KBM-7 (cell line): ENCODE measurements around the gene MAP4K1.
"Not testable (repeated sequence)": the region's sequence is repeated elsewhere in the genome, so short reads cannot be mapped to it uniquely, and the experiment has no call there.

Experiments used
- DNase-seq: peaks from one replicate; pipeline ENCODE4 v3.0.0-alpha.2; 2015
- in situ Hi-C: fragments of 300-500 bp; cut with MboI; formaldehyde crosslinking; loops from 2 replicates; pipeline ENCODE4 v1.14.3; 2020; ENCODE audit warnings: low sequenced_read_pairs, low pct_unique_long_range_greater_than_20kb, mixed read lengths

MAP4K1 gene

GRCh38 chr19:38631811-38632475 is 14.2 kb upstream of the MAP4K1 start:
- DNase-seq, in situ Hi-C loops: not testable (repeated sequence)

GRCh38 chr19:38631301-38631700 is 13.5 kb upstream of the MAP4K1 start:
- in situ Hi-C loops = not testable (repeated sequence)

GRCh38 chr19:38629568-38629967 is 11.8 kb upstream of the MAP4K1 start:
- in situ Hi-C loops = no loop called here
- DNase-seq = no peak

More at GRCh38 chr19:38631301-38631700, 13.5 kb upstream of the MAP4K1 start:
- DNase-seq = not testable (repeated sequence)

GRCh38 chr19:38626401-38626800 is 8.6 kb upstream of the MAP4K1 start:
- in situ Hi-C loops = no loop called here
- DNase-seq = no peak

GRCh38 chr19:38624822-38625221 is 7.1 kb upstream of the MAP4K1 start:
- in situ Hi-C loops = no loop called here
- DNase-seq = no peak

GRCh38 chr19:38619361-38620174 is 1.8 kb upstream of the MAP4K1 start:
- in situ Hi-C loops = no loop called here
- DNase-seq = peak; percentile 12

- in situ Hi-C loops = no loop called here
- DNase-seq = peak; percentile 99
These were observed 1.0 kb upstream of the MAP4K1 start, which contains the start of gene EIF3K for GRCh38 chr19:38618590-38619360. TSS of gene EIF3K (plus strand) at chr19:38619188. CDS start at chr19:38619269, 81 bp downstream.

GRCh38 chr19:38617283-38617763 is 430 bp downstream of the MAP4K1 start:
- in situ Hi-C loops = no loop called here
- no peak for DNase-seq

GRCh38 chr19:38616265-38616664 is 1.5 kb downstream of the MAP4K1 start:
- DNase-seq = no peak
- in situ Hi-C loops = no loop called here

GRCh38 chr19:38615007-38615581 is 2.7 kb downstream of the MAP4K1 start:
- no peak for DNase-seq
- in situ Hi-C loops = no loop called here

- no peak for DNase-seq
- in situ Hi-C loops = no loop called here
These were observed 3.5 kb downstream of the MAP4K1 start for GRCh38 chr19:38614289-38614688.

GRCh38 chr19:38606131-38606530 is 11.6 kb downstream of the MAP4K1 start:
- in situ Hi-C loops = no loop called here
- DNase-seq = no peak

- DNase-seq, in situ Hi-C loops: not testable (repeated sequence)
These were observed 14.9 kb downstream of the MAP4K1 start for GRCh38 chr19:38602856-38603255.

- in situ Hi-C loops = no loop called here
- no peak for DNase-seq
These were observed 18.0 kb downstream of the MAP4K1 start for GRCh38 chr19:38599722-38600121.

- DNase-seq = no peak
- in situ Hi-C loops = no loop called here
These were observed 20.7 kb downstream of the MAP4K1 start for GRCh38 chr19:38597075-38597474.

- in situ Hi-C loops = no loop called here
- DNase-seq = no peak
These were observed 21.4 kb downstream of the MAP4K1 start for GRCh38 chr19:38596057-38596981.

GRCh38 chr19:38592940-38593339 is 24.8 kb downstream of the MAP4K1 start:
- in situ Hi-C loops = no loop called here
- no peak for DNase-seq

GRCh38 chr19:38588041-38588440 is 29.7 kb downstream of the MAP4K1 start:
- DNase-seq = no peak
- in situ Hi-C loops = no loop called here
